Measurements from ENCODE around the gene PPFIA3.
"Not testable (repeated sequence)": the region's sequence is repeated elsewhere in the genome, so short reads cannot be mapped to it uniquely, and the experiment has no call there.

Gene PPFIA3

GRCh38 chr19:49126575-49126974, 7.2 kb downstream of the PPFIA3 start:
- DNase-seq: no peak

- DNase-seq: not testable (repeated sequence)
These were observed 7.9 kb downstream of the PPFIA3 start for GRCh38 chr19:49127225-49127624.

- DNase-seq: peak; percentile 72
These were observed 8.6 kb downstream of the PPFIA3 start for GRCh38 chr19:49127674-49128544.

DNA sequence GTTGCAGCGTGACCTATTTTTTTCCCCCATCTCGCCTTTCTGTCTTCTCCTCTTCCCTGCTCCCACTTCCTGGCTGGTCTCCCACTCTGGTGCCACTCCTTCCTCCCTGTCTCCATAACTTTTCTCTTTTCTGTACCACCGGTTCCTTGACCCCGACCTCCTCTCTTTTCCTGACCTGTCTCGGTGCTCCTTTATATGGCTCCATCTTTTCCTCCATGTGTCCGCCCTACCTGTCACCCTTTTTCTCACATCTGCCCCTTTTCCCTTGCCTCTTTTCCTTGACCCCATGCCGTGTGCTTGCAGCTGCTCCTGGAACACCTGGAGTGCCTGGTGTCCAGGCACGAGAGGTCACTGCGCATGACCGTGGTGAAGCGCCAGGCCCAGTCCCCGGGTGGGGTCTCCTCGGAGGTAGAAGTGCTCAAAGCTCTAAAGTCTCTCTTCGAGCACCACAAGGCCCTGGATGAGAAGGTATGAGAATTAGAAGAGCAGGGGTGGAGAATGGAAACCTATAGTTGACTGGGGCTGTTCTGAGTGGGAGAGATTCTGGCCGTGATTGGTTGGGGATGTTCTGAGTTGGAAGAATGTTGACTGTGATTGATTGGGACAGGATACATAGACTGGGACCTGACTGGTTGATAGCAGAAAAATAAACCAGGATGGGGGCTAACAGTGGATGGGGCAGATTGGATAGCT, 9.3 kb downstream of the PPFIA3 start:
- DNase-seq: no peak

- DNase-seq: no peak
These were observed 9.9 kb downstream of the PPFIA3 start for GRCh38 chr19:49129238-49129583.

DNA sequence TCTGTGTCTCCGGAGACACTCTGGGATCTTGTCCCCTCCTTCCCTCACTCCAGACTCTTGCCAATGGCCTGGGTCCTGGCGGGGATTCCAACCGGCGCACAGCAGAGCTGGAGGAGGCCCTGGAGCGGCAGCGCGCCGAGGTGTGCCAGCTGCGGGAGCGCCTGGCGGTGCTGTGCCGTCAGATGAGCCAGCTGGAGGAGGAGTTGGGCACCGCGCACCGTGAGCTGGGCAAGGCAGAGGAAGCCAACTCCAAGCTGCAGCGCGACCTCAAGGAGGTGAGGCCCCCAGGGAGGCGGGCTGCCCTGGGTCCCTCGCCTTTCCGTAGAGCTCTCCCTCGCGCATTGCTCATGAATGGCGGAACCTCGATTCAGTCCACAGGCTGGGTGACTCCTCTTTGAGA, 11.0 kb downstream of the PPFIA3 start:
- DNase-seq: no peak

DNA sequence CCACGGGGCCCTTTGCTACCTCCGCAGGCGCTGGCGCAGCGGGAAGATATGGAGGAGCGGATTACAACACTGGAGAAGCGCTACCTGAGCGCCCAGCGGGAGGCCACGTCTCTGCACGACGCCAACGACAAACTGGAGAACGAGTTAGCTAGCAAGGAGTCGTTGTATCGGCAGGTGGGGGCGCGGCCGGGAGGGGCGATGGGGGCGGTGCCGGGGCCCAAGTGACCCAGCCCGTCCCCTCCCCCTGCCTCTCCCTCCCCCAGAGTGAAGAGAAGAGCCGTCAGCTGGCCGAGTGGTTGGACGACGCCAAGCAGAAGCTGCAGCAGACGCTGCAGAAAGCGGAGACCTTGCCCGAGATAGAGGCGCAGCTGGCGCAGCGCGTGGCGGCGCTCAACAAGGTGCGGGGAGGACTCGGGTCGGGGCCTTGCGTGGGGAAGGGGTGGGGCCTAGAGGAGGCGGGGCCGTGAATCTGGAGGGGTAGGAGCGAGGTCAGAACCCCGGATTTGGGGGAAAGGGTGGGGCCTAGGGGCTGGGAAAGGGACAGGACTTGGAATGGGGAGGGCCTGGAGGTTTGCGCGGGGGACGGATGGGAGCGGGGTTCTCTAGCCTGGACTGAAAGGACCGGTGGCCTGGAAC, 13.7 kb downstream of the PPFIA3 start:
- DNase-seq: no peak

DNA sequence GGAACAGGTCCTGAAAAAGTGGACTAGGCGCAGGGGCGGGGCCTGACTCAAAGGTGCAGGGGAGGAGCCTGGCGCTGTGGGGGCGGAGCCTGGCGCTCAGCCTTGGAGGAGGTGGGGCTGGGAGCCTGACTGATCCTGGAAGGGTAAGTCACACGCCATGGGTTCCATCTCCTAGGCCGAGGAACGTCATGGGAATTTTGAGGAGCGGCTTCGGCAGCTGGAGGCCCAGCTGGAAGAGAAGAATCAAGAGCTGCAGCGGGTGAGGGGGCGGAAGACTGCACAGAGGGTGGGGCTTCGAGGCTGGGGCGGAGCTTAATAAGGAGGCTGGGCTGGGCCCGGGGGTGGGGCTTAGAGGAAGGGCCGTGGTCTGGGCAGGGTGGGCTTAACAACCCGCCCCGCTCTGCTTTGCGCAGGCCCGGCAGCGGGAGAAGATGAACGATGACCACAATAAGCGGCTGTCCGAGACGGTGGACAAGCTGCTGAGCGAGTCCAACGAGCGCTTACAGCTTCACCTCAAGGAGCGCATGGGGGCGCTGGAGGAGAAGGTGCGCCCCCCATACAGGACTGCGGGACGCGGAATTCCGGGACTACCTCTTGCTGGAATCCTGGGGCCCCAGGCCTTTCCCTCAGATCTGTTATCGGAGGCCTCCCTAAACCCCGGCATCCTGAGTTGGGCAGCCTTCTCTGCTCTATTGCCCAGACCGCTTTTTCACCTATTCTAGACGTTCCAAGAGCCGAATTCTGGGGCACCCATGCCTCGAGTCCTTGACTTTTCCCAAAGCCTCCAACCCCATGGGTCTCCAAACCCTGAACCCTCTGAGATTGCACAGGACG, 14.5 kb downstream of the PPFIA3 start:
- DNase-seq: no peak

DNA sequence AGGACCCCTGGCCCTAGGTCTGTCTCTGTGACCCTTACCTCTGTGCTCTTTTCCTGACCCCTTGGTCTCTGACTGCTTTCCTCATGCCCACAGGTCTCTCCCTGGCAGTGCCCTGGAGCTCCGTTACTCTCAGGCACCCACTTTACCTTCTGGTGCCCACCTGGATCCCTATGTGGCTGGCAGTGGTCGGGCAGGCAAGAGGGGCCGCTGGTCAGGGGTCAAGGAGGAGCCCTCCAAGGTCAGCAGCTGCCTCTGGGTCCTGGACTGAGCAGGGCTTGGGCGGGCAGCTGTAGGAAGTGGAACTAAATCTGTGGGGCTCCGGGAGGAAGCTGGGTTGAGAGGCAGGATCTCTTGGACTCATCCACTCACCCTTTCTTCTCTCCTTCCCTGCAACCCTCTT, 16.3 kb downstream of the PPFIA3 start:
- DNase-seq: no peak

DNA sequence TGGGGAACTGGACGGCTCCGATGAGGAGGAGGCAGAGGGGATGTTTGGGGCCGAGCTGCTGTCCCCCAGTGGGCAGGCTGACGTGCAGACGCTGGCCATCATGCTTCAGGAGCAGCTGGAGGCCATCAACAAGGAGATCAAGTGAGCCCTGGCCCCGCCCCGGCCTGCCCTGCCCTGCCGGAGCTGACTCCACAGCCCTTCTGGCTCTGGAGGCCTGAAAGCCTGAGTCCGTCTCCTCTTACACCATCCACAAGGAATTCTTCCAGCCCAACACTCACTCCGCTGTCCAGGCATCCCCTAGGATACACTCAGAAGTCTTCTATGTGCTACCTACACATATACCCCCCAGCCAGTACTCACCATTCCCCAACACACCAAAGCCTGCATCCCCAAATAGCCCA, 17.4 kb downstream of the PPFIA3 start:
- no peak for DNase-seq

DNA sequence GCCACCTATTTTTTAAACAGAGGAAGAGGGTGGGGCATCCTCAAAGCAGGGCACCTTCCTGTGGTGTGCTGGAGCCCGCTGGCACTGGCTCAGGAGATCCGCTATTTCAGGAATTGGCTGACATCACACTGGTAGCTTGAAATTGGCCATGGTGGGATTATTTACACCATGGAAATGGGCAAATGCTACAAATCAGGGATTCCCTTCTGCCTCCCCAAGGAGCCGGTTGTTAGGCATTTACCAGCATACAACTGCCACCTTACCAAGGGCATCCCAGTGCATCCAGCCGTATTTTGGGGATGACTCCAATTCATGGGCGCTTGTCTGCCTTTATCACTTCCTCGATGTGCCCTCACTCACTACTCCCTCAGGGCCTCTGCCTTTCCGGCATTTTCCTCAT, 21.6 kb downstream of the PPFIA3 start:
- no peak for DNase-seq

DNA sequence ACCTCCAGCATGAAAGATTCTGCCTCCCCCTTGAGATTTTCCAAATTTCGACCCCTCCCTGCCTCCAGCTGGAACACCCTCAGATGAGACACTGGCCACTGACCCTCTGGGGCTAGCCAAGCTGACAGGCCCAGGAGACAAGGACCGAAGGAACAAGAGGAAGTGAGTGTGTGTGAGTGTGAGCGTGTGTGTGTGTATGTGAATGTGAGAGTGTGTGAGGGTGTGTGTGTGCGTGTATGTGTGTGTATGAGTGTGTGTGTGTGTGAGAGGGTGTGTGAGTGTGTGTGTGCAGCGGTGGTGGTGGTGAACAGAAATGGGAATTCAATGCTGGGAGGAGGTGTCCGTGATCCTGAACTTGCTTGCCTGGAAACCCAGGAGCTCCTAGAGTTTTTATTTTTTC, 22.0 kb downstream of the PPFIA3 start:
- DNase-seq: no peak

DNA sequence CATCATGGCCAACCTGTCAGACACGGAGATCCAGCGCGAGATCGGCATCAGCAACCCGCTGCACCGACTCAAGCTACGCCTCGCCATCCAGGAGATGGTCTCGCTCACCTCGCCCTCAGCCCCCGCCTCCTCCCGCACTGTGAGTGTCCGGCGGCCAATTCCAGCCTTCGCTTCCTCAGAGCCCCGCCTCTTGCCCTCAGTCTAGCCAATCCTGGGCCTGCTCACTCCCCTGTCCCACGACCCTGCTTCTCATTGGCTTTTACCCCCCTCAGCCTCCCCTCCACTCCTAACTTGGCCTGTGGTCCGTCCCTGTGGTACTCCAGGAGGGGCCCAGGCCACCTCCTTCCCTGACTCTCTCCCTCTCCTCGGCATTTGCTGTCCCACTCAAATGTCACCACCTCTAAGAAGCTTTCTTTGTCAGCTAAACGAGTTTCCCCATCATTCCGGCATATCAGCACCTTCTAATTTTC, 23.6 kb downstream of the PPFIA3 start:
- no peak for DNase-seq

DNA sequence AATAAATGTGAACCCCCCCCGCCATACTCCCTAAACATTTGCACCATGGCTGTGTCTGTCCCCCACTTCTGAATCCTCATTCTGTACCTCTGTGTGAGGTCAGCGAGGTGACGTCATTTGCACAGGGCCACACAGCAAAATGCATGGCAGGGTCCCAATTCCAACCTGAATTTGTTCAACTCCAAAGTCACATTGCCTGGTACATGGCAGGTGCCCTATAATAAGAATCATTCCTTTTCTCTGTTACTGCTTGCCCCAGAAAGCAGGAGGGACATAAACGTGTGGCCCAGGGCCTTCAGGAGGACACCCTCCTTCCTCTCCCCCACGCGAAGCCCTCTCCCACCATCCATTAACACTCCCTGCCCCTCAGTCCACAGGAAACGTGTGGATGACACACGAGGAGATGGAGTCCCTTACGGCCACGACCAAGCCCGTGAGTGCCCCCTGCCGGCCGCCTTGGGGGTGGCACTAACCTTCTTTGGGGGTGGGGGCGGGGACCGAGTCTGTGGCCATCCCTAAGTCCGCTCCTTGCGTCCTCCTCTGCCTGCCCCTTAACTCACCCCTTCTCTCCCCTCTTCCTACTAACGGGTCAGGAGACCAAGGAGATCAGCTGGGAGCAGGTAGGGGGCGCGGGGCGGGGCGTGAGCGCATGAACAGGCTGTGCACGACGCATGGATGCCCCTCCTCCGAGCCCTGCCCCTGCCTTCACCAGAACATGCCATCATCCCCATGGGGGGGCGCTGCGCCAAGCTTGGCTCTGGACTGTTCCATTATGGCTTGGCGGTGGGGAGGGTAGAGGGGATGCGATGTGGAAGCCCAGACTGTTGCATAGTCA, 26.4 kb downstream of the PPFIA3 start:
- DNase-seq: no peak

DNA sequence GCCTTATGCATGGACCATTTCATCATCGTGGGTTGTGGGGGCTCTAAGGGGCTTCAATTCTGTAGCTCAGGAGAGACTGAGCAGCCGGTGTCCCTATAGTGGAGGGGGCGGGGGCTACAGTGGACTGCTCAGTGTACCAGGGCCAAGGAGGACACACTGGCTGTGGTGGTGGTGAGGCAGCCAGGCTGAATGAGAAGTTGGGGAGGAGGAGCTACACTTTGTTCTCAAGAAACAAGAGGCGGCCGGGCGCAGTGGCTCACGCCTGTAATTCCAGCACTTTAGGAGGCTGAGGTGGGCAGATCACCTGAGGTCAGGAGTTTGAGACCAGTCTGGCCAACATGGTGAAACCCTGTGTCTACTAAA, 27.0 kb downstream of the PPFIA3 start:
- DNase-seq: not testable (repeated sequence)

DNA sequence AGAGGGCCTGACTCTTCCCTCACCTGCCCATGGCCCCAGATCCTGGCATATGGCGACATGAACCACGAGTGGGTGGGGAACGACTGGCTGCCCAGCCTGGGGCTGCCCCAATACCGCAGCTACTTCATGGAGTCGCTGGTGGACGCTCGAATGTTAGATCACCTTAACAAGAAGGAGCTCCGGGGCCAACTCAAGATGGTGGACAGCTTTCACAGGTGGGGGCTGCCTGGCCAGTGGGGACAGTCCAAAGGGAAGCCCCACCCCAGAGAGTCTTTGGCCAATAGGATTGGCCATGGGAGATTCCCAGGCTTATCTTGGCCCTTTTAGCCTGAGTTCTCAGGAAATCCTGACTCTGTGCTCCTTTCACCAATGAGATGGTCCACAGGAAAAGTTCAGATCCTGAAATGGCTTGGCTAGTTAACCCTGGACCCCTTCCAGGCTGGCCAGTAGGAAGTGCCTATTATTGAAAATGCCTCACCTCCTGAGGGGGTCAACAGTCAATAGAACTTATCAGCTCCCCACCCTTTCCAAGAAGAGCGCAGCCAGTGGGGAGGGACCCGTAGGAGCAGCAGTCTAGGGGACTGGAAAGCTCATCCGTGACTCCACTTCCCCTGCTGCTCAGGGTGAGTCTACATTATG, 28.8 kb downstream of the PPFIA3 start:
- no peak for DNase-seq

GRCh38 chr19:49148784-49149651, 29.7 kb downstream of the PPFIA3 start:
- no peak for DNase-seq

GRCh38 chr19:49149652-49150105, 30.3 kb downstream of the PPFIA3 start:
- no peak for DNase-seq

DNA sequence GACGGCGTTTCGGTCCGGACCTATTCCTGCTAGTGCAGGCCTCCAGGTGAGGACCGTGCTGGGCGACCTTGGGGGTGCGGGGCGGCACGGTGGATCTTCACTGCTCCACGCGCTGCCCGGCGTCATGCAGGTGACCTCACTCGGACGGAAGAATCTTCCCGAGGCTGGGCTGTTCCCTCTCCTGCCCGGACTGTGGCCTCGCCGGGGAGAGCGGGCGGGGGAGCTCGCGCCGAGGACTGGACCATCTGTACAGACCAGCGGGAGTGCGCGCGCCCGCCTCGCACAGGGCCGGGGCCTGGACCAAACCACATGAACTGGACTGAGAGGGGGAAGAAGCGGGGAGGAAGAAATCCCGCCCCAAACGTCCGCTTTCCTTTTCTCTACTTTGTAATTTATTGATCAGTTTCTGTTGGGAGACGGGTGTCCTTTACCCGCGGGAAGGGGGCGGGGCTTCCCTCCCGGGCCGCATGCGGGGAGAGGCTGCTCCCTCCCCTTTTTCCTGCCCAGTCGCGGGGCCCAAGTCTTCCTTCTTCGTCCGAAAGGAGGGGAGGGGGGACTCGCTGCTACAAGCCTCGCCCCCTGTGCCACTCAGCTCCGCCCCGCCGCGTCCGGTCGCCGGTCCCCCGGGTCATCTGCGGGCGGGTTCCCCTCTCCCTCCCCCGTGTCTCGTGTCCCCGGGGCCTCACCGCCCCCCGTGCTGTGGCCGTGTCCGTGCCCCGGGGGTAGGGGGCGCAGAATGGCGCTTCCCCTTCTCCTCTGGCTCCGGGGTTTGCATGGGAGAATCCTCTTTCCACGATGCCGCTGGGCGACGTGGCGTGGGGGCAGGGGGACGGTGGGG, 31.0 kb downstream of the PPFIA3 start:
- DNase-seq: no peak

- no peak for DNase-seq
These were observed 31.6 kb downstream of the PPFIA3 start for GRCh38 chr19:49150944-49151243.

Measured in SIG-M5 (cell line).